Kidney glomerular epithelial cell (primary cell): ENCODE data around the gene LCE1E.

Experiments used
- DNase-seq: peaks from one replicate; lab custom pipeline; 2025; lab: John Stamatoyannopoulos, UW

LCE1E gene, protein sequence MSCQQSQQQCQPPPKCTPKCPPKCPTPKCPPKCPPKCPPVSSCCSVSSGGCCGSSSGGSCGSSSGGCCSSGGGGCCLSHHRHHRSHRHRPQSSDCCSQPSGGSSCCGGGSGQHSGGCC

DNA sequence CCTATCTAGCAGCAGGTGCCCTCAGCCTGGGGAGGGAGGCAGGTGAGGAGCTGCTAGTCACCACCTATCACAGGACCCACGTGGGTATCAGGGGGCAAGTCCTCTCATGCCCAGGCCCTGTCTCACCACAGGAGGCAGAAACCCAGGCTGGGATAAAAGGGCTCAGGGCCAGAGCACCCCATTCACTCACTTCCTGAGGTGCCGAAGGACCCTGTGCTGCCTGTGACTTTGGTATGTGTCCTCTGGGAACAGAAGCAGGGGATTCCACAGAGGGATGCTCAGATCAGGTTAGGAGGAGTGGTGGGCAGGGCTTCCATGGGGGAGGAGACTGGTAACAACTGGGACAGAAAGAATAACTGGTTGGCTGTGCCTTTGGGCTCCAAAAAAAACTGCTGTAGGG is at the start of gene LCE1E:
Gene LCE1E, plus strand, starts transcription at position 181 of the 400 bp plus-strand sequence. CDS start 1,043 bp downstream, outside the sequence.
- no peak for DNase-seq

DNA sequence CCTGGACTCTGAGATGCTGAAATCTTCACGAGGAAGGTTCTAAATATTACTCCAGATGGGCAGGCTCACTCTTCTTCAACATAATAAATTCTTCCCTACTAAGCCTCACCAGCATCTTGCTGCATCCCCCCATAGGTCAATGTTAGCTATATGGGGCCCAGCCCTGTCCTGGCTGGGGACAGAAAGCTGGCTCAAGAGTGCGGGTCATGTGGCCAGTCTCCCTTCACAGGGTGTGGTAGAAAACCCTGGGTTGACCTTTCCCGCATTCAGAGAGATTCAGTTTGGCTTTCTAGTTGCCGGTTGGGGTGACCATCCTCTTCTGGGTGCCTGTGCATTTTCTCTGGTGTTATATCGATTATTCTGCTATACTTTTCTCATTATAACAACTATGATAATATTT is 48.1 kb upstream of the LCE1E start:
- DNase-seq, result no peak

DNA sequence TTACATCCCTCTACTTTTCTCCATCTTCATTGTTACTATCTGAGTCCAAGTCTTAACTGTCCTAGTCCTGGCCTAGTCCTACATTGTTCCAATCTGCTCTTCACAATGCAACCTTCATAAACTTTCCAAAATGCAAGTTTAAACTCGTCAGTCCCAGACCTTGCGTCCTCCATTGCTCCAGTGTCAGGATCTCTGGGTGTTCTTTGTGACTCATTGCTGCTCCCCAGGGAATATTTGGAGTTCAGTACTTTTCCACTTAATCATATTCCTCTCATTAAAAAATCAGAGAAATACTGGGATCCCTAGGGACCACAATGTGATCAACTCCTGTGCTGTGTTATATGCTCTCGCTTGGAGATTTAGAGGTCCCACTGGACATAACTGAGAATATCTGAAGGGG is 46.2 kb upstream of the LCE1E start:
- no peak for DNase-seq

DNA sequence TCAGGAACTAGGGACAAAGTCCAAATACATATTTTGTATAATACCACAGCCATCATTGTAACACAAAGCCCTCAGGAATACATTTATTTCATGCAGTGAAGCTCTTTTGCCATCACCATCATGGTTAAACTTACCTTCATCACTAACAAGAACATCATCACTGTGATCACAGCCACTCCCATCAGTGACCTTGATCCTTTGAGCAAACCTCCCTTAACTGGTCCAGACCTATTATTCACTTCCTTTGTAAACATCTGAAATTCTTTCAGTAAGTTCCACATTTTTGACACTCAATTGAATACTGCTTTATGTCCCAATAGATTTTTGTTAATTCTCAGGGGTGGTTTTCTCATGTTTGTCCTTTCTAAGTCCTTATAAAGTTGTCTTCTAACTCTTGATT is 44.4 kb upstream of the LCE1E start:
- DNase-seq, result no peak

DNA sequence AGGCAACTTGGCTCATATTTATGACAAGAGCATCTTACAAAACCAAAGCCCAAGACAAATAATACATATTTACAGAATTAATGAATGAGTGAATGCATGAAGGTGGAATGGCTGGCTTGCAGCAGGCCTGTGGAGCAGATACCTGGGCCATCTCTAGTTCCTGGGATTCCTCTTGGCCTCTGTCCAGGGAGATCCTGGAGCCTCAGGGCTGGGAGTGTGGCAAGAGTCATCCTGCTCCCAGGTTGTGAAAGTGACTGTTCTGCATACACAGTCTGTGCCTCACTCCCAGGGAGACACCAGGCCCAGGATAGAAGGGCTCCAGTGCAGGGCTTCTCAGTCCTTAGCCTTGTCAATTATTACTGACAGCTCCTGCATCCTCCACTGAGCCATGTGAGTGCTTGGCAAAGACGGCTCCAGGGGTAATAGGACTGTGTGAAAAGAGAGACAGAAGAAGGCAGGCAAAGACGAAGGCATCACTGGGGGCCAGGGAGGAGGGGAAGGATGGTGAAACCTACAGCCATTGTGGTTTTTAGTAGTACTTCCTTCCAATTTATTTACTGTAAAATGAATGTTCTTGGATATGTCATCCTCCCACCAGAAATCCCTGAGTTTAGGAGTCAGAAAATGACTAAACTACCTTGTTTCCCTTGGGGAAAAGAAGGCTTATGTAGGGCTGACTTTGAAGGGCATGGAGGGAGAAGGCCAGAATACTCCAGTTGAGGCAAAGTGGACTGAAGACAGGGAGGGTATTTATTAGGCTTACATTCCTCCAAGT is 42.5 kb upstream of the LCE1E start:
- no peak for DNase-seq

DNA sequence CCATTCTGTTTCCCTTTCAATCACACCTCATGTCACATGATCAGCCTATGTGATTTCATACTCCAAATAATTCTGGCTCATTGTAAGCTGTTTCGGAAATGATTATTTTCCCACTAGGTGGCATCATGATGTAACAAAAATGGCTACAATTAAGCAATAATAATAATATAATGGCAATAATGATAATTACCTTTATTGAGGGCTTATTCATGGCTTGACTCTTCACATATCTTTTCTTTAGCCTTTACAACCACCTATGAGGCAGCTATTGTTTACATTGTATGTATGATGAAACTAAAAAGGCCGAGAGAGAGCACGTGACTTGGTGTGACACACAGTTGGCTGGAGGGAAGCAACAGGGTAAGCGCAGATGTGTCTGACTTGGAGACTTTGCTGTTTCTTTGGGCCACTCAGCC is 40.8 kb upstream of the LCE1E start:
- no peak for DNase-seq

DNA sequence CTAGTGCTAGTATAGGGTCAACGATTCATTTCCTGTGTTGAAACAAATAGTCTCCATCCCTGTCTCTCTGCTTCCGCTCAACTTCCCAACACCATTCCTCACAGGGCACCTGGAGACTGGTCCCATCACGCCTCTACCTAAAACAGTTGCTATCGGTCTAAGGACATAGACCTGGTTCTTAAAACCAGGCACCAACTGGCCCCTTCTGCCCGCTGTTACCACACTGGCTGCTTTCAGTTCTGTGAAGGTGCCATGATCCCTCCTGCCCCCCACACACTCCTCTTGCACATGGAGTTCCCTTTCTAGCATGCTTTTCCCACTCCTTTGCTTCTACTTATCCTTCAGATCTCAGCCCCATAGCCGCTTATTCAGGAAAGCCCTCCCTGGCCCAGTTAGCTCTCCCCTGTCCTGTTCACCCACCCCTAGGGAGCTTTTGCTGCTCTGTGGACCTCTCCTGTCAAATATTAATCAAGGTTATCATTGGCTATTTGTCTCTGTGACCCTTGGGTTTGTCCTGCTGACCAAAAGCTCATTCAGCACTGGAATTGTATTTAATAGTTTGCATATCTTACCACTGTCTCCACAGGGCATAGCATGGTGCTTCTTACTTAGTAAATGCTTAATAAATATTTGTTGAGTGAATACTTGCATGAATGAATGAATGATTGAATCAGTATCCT is 40.2 kb upstream of the LCE1E start:
- no peak for DNase-seq

DNA sequence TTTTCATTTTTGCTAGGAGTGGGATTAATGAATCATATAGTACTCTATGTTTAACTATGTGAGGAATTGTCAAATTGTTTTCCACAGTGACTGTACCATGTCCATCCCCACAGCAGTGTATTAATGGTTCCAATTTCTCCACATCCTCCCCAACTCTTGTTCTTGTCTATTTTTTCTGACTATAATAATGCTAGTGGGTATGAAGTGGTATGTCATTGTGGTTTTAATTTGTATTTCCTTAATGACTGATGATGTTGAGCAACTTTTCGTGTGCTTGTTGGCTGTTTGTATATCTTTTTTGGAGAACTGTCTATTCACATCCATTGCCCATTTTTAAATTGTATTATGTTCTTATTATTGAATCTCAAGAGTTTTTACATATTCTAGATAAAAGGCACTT is 38.2 kb upstream of the LCE1E start:
- no peak for DNase-seq

DNA sequence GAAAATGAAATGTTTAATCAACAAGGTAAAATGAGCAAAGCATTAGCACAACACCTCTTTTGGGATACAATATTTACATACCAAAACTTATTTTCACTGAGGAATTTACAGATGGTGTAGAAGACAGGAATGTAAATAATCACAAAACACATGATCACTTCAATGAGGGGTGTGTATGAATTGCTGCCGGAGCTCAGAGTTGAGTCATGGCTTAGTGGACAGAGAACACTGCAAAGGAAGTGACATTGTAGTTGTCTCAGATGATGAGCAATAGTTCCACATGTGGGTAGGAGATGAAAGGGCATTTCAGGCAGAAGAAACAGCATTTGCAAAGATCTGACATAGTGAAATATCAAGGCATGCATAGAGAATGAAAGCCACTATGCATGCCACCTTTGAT is 33.8 kb upstream of the LCE1E start:
- no peak for DNase-seq

DNA sequence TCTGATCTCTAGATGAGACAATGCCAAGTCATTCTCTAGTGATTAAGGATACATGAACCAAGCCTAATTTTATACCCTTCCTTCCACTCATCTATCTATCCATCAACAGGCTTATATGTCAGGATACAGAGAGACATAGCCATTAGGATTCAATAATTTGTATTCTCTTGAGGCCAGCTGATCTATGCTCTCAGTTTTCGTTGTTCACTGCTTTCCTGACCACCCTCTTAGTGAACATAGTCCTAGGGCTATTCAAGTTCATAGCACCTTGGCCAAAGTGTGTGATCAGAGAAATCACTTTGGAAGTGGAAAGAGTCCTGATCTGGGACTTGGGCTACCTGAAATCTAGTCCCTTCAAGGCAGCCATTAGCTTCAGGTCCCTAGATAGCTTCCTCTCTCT is 32.5 kb upstream of the LCE1E start:
- DNase-seq, result no peak

DNA sequence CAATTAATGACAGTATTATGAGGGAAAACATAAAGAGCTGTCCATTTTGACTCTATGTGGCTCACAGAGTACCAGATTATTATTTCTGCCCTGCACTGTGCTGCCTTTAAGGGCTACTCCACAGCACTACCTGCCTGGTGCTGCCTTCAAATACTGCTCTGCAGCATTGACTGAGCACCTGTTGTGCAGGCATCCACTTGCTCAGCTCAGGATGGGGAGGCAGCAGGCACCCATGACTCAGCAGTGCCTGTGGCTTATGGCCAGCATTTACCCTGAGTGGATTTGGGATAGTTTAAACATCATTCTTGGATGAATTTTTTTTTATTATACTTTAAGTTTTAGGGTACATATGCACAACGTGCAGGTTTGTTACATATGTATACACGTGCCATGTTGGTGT is 29.2 kb upstream of the LCE1E start:
- no peak for DNase-seq

DNA sequence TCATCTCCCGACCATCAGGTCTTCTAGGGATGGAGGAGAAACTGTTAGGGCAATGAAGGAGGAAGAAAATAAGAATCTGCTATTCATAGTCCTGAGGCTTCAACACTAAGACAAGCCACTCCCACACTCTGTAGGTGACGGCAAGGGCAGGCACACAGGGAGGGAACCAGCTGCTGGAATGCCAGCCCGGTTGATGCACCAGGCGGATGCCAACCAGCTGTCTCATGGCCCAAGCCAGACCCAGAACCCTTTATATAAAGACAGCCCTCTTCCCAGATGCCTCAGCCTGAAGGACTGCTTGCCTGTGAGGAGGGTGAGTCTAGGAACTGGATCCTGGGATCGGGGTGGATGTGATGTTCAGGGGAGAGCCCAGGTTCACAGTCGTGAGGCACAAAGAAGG is 28.3 kb upstream of the LCE1E start, which contains the start of gene KPRP:
Gene KPRP, plus strand, starts transcription at position 279 of the 400 bp plus-strand sequence. CDS start 1,564 bp downstream, outside the sequence.
- DNase-seq, result no peak

DNA sequence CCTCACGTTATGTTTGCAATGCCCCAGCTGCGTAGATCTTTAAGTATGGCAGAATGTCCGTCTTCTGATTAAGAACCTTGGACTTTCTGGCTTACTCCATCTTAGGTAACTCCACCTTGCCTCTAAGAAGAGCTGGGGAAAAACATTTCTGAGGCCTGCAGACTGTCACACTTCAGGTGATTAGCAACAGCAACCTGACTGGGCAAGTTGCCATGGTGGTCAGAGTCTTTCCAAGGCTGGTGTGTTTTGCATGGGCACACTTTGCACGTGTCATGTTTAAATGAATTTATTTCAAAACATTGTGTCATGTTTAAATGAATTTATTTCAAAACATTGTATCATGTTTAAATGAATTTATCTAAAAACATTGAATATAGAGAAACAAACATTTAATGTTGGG is 27.4 kb upstream of the LCE1E start:
- DNase-seq, result no peak

DNA sequence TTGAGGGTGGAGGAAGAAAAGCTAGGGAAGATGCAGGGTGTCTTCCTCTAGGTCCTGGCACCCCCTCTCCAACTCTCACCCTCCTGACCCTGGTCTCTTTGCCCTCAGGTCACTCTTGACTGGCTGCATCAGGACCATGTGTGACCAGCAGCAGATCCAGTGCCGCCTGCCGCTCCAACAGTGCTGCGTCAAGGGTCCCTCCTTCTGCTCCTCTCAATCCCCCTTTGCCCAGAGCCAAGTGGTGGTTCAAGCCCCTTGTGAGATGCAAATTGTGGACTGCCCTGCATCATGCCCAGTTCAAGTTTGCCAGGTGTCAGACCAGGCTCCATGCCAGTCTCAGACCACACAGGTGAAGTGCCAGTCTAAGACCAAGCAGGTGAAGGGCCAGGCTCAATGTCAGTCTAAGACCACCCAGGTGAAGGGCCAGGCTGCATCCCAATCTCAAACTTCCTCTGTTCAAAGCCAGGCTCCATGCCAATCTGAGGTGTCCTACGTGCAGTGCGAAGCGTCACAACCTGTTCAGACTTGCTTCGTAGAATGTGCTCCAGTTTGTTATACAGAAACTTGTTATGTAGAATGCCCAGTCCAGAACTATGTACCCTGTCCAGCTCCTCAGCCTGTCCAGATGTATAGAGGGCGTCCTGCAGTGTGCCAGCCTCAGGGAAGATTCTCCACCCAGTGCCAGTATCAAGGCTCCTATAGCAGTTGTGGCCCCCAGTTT is 26.4 kb upstream of the LCE1E start:
- DNase-seq, result no peak

DNA sequence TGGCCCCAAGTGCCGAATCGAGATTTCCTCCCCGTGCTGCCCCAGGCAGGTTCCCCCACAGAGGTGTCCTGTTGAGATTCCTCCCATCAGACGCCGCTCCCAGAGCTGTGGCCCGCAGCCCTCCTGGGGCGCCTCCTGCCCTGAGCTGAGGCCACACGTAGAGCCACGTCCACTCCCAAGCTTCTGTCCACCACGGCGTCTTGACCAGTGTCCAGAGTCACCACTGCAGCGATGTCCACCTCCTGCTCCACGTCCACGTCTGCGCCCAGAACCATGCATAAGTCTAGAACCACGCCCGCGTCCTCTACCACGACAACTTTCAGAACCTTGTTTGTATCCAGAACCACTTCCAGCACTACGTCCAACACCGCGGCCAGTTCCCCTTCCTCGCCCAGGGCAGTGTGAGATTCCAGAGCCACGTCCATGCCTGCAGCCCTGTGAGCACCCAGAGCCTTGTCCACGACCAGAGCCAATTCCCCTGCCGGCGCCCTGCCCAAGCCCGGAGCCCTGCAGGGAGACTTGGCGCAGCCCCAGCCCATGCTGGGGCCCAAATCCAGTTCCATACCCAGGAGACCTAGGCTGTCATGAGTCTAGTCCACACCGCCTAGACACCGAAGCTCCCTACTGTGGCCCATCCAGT is 25.4 kb upstream of the LCE1E start:
- no peak for DNase-seq

DNA sequence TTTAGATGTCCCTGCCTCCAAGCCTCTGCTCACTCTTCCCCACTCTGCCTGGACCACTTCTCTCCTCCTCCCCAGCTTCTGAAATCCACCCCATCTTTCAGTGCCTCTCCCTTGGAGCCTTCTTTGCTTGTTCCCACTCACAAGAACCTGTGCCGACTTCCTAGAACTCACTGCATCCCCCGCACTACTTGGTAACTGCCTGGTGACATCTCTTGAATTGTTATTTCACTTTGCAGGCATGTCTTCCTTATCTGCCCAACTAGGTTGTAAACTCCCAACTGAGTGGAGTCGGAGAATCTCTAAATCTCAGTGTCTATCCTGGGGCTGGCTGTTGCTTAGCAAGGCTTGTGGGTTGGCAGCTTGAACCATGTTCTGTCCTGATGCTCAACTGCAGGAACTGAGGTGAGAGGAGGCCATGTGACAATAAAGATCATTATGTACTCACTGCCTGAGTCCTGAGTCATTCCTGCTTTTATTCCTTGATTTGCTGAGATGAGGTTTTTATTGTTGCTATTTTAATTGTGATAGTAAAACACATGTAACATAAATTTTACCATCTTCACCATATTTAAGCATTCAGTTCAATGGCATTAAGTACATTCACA is 24.3 kb upstream of the LCE1E start:
- no peak for DNase-seq

DNA sequence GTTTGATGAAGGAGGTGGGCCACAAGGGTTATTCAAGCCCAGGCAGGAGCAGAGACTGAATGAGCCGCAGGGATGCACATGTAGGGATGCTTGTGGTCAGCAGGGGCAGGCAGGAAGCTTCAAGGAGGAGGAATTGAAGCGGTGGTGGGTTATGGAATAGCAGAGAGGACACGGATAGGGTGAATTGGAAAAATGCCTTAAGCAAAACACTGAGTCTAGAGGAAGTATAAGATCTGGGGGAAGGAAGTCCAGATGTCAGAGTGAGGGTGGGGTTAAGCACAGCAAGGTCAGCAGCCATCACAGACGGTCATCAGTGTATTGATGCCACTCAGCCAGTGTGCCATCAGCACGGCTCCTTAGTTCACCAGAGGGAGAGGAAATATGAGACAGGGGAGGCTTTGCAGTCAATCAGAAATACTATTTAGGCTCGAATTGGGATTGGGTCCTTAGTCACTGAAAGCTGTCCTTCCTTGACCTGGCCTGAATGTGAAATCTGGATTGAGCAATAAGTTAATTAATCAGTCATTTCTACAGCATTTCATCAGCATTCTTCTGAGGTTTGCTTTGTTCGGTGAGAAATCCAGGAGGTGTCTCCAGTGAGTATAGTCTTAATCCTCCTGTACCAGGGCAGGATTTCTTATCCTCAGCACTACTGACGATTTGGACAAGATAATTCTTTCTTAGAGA is 17.1 kb upstream of the LCE1E start:
- no peak for DNase-seq

DNA sequence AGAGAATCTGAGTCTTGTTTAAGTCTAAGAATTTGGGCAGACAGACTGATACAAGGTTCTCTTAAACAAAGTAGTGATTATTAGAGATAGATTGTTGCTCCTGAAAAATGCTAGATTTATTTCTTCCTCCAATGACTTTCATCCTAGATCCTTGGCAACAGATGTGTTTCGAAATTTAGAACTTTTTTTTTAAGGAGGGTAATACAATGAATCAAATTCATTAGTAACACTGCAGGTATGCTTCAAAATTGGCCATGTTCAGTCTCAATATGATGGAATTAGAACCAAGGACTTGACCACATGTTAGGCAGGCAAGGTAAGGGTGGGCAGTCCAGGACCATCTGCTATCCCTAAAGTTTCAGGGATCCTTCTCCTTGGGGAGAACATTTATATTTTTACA is 15.6 kb upstream of the LCE1E start:
- DNase-seq, result no peak

DNA sequence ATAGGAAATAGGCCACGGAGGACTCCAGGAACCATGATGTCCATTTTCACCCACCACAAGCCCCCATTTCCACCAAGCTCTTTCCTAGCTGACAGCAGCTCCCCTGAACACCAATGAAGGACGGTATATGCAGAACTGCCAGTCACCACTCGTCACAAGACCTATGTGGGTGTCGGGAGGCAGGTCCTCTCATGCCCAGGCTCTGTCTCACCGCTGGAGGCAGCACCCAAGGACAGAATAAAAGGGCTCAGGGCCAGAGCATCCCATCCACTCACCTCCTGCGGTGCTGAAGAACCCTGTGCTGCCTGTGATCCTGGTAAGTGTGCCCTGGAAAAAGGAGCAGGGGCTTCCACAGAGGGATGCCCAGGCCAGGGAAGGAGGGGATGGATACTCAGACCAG is 11.2 kb upstream of the LCE1E start, which contains the start of gene LCE1F:
Gene LCE1F, plus strand, starts transcription at position 266 of the 400 bp plus-strand sequence. CDS start 1,232 bp downstream, outside the sequence.
- no peak for DNase-seq

DNA sequence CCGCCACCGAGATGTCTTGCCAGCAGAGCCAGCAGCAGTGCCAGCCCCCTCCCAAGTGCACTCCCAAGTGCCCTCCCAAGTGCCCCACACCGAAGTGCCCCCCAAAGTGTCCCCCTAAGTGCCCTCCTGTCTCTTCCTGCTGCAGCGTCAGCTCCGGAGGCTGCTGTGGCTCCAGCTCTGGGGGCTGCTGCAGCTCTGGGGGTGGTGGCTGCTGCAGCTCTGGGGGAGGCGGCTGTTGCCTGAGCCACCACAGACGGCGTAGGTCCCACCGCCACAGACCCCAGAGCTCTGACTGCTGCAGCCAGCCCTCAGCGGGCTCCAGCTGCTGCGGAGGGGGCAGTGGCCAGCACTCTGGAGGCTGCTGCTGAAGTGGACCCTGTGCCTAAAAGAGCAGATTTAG is 9.7 kb upstream of the LCE1E start:
- no peak for DNase-seq
